HepG2 (cell line): Measurements from ENCODE around the gene GRIA3.

Experiments
- CCAR2 ChIP-seq: fragments of 200-400 bp; formaldehyde crosslinking; optimal IDR thresholded peaks from 2 replicates; pipeline ENCODE3; 2018; ENCODE audit warnings: low read depth, mild to moderate bottlenecking, low read length, moderate library complexity
- JARID2 ChIP-seq: sonication (generic); formaldehyde crosslinking; IDR thresholded peaks from 2 replicates; pipeline ENCODE4 v1.8.1; 2023; ENCODE audit warnings: missing genetic modification reagents, inconsistent platforms; ENCODE audit not compliant: insufficient replicate concordance
- MYNN ChIP-seq: sonication (generic); formaldehyde crosslinking; IDR thresholded peaks from 2 replicates; pipeline ENCODE4 v1.4.0; 2020; ENCODE audit warnings: mild to moderate bottlenecking, low read depth, missing genetic modification reagents
- NR2C2 ChIP-seq: sonication (generic); formaldehyde crosslinking; IDR thresholded peaks from 2 replicates; pipeline ENCODE4 v1.4.0; 2020; ENCODE audit warnings: missing genetic modification reagents, mild to moderate bottlenecking, moderate library complexity, borderline replicate concordance
- REPIN1 ChIP-seq: sonication (generic); formaldehyde crosslinking; IDR thresholded peaks from 2 replicates; pipeline ENCODE4 v1.8.0; 2022; ENCODE audit warnings: missing genetic modification reagents, low read depth, mild to moderate bottlenecking, borderline replicate concordance
- SP1 ChIP-seq, 2 experiments: fragments of 450-650 bp in 1 of 2; sonication (generic) in 1 of 2; formaldehyde crosslinking in 1 of 2; IDR thresholded peaks; 2 replicates each; pipeline versions ENCODE4 v1.4.0 to v1.6.1; 2016 to 2020; ENCODE audit warnings: missing genetic modification reagents in 1 of 2
- ZNF766 ChIP-seq: sonication (generic); formaldehyde crosslinking; IDR thresholded peaks from 2 replicates; pipeline ENCODE4 v1.5.0; 2020; ENCODE audit warnings: missing genetic modification reagents, borderline replicate concordance
- TF ChIP-seq, protein P1 (sequence below): IDR thresholded peaks from 2 replicates; pipeline ENCODE4 v1.6.1; 2016; ENCODE audit warnings: mild to moderate bottlenecking, missing biosample characterization, missing genetic modification reagents
- TF ChIP-seq, protein P2 (sequence below): sonication (generic); formaldehyde crosslinking; IDR thresholded peaks from 2 replicates; pipeline ENCODE4 v1.5.0; 2020; ENCODE audit warnings: mild to moderate bottlenecking, missing genetic modification reagents, moderate library complexity

DNA sequence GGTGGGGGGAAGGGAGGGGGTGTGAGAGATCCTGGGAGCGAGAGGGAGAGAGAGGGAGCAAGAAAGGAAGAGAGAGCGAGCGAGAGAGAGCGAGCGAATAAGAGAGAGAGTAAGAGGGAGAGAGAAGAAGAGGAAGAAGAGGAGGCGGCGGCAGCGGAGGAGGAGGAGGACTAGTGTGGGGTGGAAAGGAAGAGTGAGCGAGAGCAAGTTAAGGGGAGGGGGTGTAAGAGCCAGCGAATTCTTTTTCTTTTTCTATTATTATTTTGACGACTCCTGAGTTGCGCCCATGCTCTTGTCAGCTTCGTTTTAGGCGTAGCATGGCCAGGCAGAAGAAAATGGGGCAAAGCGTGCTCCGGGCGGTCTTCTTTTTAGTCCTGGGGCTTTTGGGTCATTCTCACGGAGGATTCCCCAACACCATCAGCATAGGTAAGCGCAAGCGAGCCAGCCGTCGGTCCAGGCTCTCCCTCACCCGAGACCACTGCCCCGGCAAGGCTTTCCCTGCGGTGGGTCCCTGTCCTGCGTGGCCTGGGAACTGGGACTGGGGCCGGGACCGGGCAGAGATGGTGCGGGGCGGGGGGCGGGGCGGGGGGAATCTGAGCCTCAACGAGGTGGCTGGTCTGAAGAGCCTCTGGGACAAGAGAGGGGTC, at the start of gene GRIA3:
- TF ChIP-seq JARID2 (CRISPR knock-in tag) (no peak), SP1 (IDR thresholded peaks at IDR 0.05) (no peak), SP1 (CRISPR knock-in tag; IDR thresholded peaks at IDR 0.05) (no peak), NR2C2 (CRISPR knock-in tag) (no peak), CCAR2 (no peak), ZNF766 (CRISPR knock-in tag) (no peak), REPIN1 (CRISPR knock-in tag) (no peak), MYNN (no peak)
- TF ChIP-seq, protein P1, sequence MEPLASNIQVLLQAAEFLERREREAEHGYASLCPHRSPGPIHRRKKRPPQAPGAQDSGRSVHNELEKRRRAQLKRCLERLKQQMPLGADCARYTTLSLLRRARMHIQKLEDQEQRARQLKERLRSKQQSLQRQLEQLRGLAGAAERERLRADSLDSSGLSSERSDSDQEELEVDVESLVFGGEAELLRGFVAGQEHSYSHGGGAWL (CRISPR knock-in tag) = no peak
- TF ChIP-seq, protein P2, sequence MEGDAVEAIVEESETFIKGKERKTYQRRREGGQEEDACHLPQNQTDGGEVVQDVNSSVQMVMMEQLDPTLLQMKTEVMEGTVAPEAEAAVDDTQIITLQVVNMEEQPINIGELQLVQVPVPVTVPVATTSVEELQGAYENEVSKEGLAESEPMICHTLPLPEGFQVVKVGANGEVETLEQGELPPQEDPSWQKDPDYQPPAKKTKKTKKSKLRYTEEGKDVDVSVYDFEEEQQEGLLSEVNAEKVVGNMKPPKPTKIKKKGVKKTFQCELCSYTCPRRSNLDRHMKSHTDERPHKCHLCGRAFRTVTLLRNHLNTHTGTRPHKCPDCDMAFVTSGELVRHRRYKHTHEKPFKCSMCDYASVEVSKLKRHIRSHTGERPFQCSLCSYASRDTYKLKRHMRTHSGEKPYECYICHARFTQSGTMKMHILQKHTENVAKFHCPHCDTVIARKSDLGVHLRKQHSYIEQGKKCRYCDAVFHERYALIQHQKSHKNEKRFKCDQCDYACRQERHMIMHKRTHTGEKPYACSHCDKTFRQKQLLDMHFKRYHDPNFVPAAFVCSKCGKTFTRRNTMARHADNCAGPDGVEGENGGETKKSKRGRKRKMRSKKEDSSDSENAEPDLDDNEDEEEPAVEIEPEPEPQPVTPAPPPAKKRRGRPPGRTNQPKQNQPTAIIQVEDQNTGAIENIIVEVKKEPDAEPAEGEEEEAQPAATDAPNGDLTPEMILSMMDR = no peak
